Stimulated activated naive CD8-positive, alpha-beta T cell treated with anti-CD3 and anti-CD28 coated beads, Interleukin-15, Interleukin-2, amounts not matched to agents 100 U/mL and 50 U/mL, for 24 hours (primary cell): Measurements from ENCODE around the gene C1orf35.
"Not testable (repeated sequence)": the region's sequence is repeated elsewhere in the genome, so short reads cannot be mapped to it uniquely, and the experiment has no call there.

Experiments
- ATAC-seq: fragments of 150-1000 bp; cut with Tn5 transposase; one replicate; pipeline ENCODE4 v1.10.0; 2021
- DNase-seq: peaks from one replicate; pipeline ENCODE4 v3.0.0; 2021

Gene C1orf35

GRCh38 chr1:228142155-228142691 is 39.1 kb upstream of the C1orf35 start:
- DNase-seq (peak; percentile 4), ATAC-seq (no peak)

- ATAC-seq (no peak), DNase-seq (peak; percentile 35)
Observed at GRCh38 chr1:228141226-228142044, 38.3 kb upstream of the C1orf35 start.

- DNase-seq, result no peak
Observed at GRCh38 chr1:228140724-228141225, 37.6 kb upstream of the C1orf35 start.

GRCh38 chr1:228139931-228140723 is 37.0 kb upstream of the C1orf35 start, which contains the start of gene GUK1:
Gene GUK1 (plus strand): TSS chr1:228140279. CDS start chr1:228140303, 24 bp downstream.
- DNase-seq, result peak; percentile 100
- peak; percentile 93 for ATAC-seq

More at GRCh38 chr1:228140724-228141225, 37.6 kb upstream of the C1orf35 start:
- no peak for ATAC-seq

GRCh38 chr1:228139406-228139930 is 36.3 kb upstream of the C1orf35 start:
- DNase-seq (no peak), ATAC-seq (no peak)

GRCh38 chr1:228136901-228137300 is 33.8 kb upstream of the C1orf35 start:
- no peak for DNase-seq
- no peak for ATAC-seq

- DNase-seq (no peak), ATAC-seq (no peak)
Observed at GRCh38 chr1:228134591-228134990, 31.5 kb upstream of the C1orf35 start.

GRCh38 chr1:228131766-228132165 is 28.6 kb upstream of the C1orf35 start:
- ATAC-seq (no peak), DNase-seq (no peak)

GRCh38 chr1:228125185-228125584 is 22.1 kb upstream of the C1orf35 start:
- DNase-seq (no peak), ATAC-seq (no peak)

GRCh38 chr1:228123505-228123904 is 20.4 kb upstream of the C1orf35 start:
- no peak for DNase-seq
- ATAC-seq, result no peak

- no peak for ATAC-seq
- DNase-seq, result no peak
Observed at GRCh38 chr1:228122921-228123441, 19.9 kb upstream of the C1orf35 start.

GRCh38 chr1:228120857-228121489 is 17.8 kb upstream of the C1orf35 start:
- ATAC-seq (peak; percentile 49), DNase-seq (no peak)

GRCh38 chr1:228120351-228120750 is 17.2 kb upstream of the C1orf35 start:
- DNase-seq (no peak), ATAC-seq (no peak)

GRCh38 chr1:228118040-228118439 is 14.9 kb upstream of the C1orf35 start:
- no peak for ATAC-seq
- DNase-seq, result no peak

- ATAC-seq (no peak), DNase-seq (no peak)
Observed at GRCh38 chr1:228117335-228117734, 14.2 kb upstream of the C1orf35 start.

- DNase-seq (no peak), ATAC-seq (no peak)
Observed at GRCh38 chr1:228114827-228115226, 11.7 kb upstream of the C1orf35 start.

- DNase-seq (no peak), ATAC-seq (no peak)
Observed at GRCh38 chr1:228112617-228113016, 9.5 kb upstream of the C1orf35 start.

GRCh38 chr1:228112167-228112566 is 9.0 kb upstream of the C1orf35 start:
- ATAC-seq, result no peak

GRCh38 chr1:228111315-228111714 is 8.2 kb upstream of the C1orf35 start:
- not testable (repeated sequence) for DNase-seq, ATAC-seq

More at GRCh38 chr1:228112167-228112566, 9.0 kb upstream of the C1orf35 start:
- DNase-seq, result no peak

GRCh38 chr1:228110556-228110955 is 7.4 kb upstream of the C1orf35 start:
- ATAC-seq, result no peak
- no peak for DNase-seq

GRCh38 chr1:228109962-228110488 is 6.9 kb upstream of the C1orf35 start:
- ATAC-seq, result no peak

More at GRCh38 chr1:228109962-228110488, 6.9 kb upstream of the C1orf35 start:
- no peak for DNase-seq
